Activated CD4-positive, alpha-beta T cell treated with anti-CD3 and anti-CD28 coated beads for 36 hours (primary cell): Measurements from ENCODE around the gene FCHSD2. TPM values are rescaled to one million over a fixed set of nuclear protein-coding genes. Genes with fewer than 3 reads are reported as not detected.
A peak's percentile ranks its signal among the peaks of the same experiment; 100 is the strongest.
"Not testable (repeated sequence)": the region's sequence is repeated elsewhere in the genome, so short reads cannot be mapped to it uniquely, and the experiment has no call there.

Source experiments
- ATAC-seq: fragments of 200-7000 bp; cut with Tn5 transposase; one replicate; pipeline ENCODE4 v1.10.0; 2021; ENCODE audit warnings: mild to moderate bottlenecking, moderate library complexity
- CTCF ChIA-PET: fragments of 350-600 bp; sonication (Branson Sonifier 250); formaldehyde crosslinking; loops from one replicate; lab custom pipeline; 2021; ENCODE audit warnings: antibody characterized with exemption; lab: Charles Lee
- POLR2A ChIA-PET: fragments of 350-600 bp; sonication (Branson Sonifier 250); formaldehyde crosslinking; loops from one replicate; lab custom pipeline; 2021; ENCODE audit warnings: antibody characterized with exemption, inconsistent platforms; lab: Charles Lee
- DNase-seq: peaks from one replicate; pipeline ENCODE4 v3.0.0-alpha.2; 2020
- H3K27ac Mint-ChIP-seq: one replicate; pipeline ENCODE4 v1.8.0; 2021; ENCODE audit warnings: mixed read lengths
- H3K27me3 Mint-ChIP-seq: one replicate; pipeline ENCODE4 v1.8.0; 2021; ENCODE audit warnings: mixed read lengths
- H3K36me3 Mint-ChIP-seq: one replicate; pipeline ENCODE4 v1.8.0; 2021; ENCODE audit warnings: low read depth, mixed read lengths
- H3K4me1 Mint-ChIP-seq: one replicate; pipeline ENCODE4 v1.8.0; 2021; ENCODE audit warnings: mixed read lengths
- H3K4me3 Mint-ChIP-seq: one replicate; pipeline ENCODE4 v1.8.0; 2021; ENCODE audit warnings: mild to moderate bottlenecking, moderate library complexity, mixed read lengths
- H3K9me3 Mint-ChIP-seq: one replicate; pipeline ENCODE4 v1.8.0; 2021; ENCODE audit warnings: low read depth, mixed read lengths
- intact Hi-C, 2 experiments: fragments of 100-400 bp; cut with DNase I in 1 of 2; cut with micrococcal nuclease in 1 of 2; formaldehyde crosslinking; loops; one replicate each; pipeline versions ENCODE4 v1.14.2 to v1.15.1; 2022 to 2024; cut with DNase I, micrococcal nuclease
- total RNA-seq, 2 experiments: library from RNA; stranded (reverse); gene quantifications; one replicate each; pipeline ENCODE4 v1.2.3, GENCODE V29; 2021

FCHSD2 gene
- total RNA-seq, 2 experiments from 2014 or later, result 24.1 to 24.7 TPM

GRCh38 chr11:73034331-73034730 is 107.8 kb downstream of the FCHSD2 start:
- intact Hi-C loops, result loop anchor here (1.0 to 2.0 kb wide), 4 partner anchors 64 to 108 kb away; partner anchors contain the start of gene FCHSD2 (in 1 of the 2)
- ATAC-seq (peak; percentile 91), DNase-seq (no peak)
- ChIA-PET CTCF (interaction anchor here (0.7 to 1.5 kb wide), 5 partner anchors 10 to 156 kb away, joined by 3 to 5 read pairs (median 4); no protein-coding TSS in a partner anchor), POLR2A (interaction anchor here (0.7 kb wide), 1 partner anchor 20 kb away, joined by 3 read pairs; no protein-coding TSS in a partner anchor)
- Mint-ChIP-seq H3K36me3 (no peaks in the 10 kb centered on the region), H3K27me3 (no peaks in the 10 kb centered on the region), H3K27ac (peak overlapping the region; percentile 72), H3K4me1 (peaks cover 35% of the 10 kb centered on the region), H3K4me3 (peak overlapping the region; percentile 26), H3K9me3 (no peaks in the 10 kb centered on the region)

DNA sequence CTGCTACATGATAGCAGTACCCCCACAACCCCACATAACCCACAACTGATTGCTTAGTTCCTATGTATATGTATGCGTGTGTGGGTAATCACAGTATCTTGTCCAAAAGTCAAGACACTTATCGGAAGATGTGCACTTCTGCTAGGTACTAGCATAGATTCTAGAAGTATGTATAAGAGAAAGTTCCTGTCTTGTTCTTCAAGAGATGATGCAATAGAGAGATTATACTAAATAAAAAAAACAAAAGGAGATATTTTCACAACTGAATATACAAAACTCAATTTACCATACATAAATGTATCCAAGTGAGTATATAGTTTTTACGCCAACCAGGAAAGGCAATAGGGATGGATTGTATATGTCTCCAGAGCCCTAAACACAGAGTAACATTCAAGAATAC is 112.0 kb downstream of the FCHSD2 start:
- POLR2A ChIA-PET, result no interaction called here
- DNase-seq (no peak), ATAC-seq (no peak)
- H3K4me3 Mint-ChIP-seq, result no peak overlapping the region
- peaks cover 37% of the 10 kb centered on the region for H3K4me1 Mint-ChIP-seq
- H3K27ac Mint-ChIP-seq, result no peak overlapping the region
- no peaks in the 10 kb centered on the region for H3K27me3 Mint-ChIP-seq
- peaks cover 20% of the 10 kb centered on the region for H3K9me3 Mint-ChIP-seq
- H3K36me3 Mint-ChIP-seq, result peaks cover 20% of the 10 kb centered on the region
- intact Hi-C loops, result no loop called here
- CTCF ChIA-PET, result no interaction called here

GRCh38 chr11:73029403-73029802 is 112.7 kb downstream of the FCHSD2 start:
- DNase-seq, result no peak
- Mint-ChIP-seq H3K4me3 (no peak overlapping the region), H3K9me3 (peaks cover 26% of the 10 kb centered on the region), H3K27ac (no peak overlapping the region), H3K36me3 (peaks cover 27% of the 10 kb centered on the region), H3K4me1 (peaks cover 30% of the 10 kb centered on the region), H3K27me3 (no peaks in the 10 kb centered on the region)
- ChIA-PET CTCF (no interaction called here), POLR2A (interaction anchor here (0.6 kb wide), 1 partner anchor 46 kb away, joined by 3 read pairs; no protein-coding TSS in a partner anchor)
- intact Hi-C loops, result no loop called here
- no peak for ATAC-seq

GRCh38 chr11:73028611-73029010 is 113.5 kb downstream of the FCHSD2 start:
- H3K27ac Mint-ChIP-seq, result no peak overlapping the region
- peaks cover 35% of the 10 kb centered on the region for H3K36me3 Mint-ChIP-seq
- POLR2A ChIA-PET, result no interaction called here
- ATAC-seq (no peak), DNase-seq (no peak)
- no peaks in the 10 kb centered on the region for H3K27me3 Mint-ChIP-seq
- peaks cover 26% of the 10 kb centered on the region for H3K4me1 Mint-ChIP-seq
- CTCF ChIA-PET, result no interaction called here
- intact Hi-C loops, result no loop called here
- H3K9me3 Mint-ChIP-seq, result peaks cover 34% of the 10 kb centered on the region
- H3K4me3 Mint-ChIP-seq, result no peak overlapping the region

GRCh38 chr11:73027840-73028239 is 114.3 kb downstream of the FCHSD2 start:
- H3K4me3 Mint-ChIP-seq, H3K27me3 Mint-ChIP-seq, H3K27ac Mint-ChIP-seq, DNase-seq, ATAC-seq, POLR2A ChIA-PET, intact Hi-C loops, CTCF ChIA-PET: not testable (repeated sequence)
- Mint-ChIP-seq H3K9me3 (peaks cover 34% of the 10 kb centered on the region), H3K36me3 (peaks cover 38% of the 10 kb centered on the region), H3K4me1 (peaks cover 20% of the 10 kb centered on the region)

DNA sequence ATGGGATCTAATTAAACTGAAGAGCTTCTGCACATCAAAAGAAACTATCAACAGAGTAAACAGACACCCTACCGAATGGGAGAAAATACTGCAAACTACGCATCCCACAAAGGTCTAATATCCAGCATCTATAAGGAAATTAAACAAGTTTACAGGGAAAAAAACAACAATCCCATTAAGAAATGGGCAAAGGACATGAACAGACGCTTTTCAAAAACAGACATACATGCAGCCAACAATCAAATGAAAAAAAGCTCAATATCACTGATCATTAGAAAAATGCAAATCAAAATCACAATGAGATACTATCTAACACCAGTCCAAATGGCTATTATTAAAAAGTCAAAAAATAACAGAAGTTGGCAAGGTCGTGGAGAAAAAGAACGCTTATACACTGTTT is 117.5 kb downstream of the FCHSD2 start:
- H3K4me3 Mint-ChIP-seq, result no peak overlapping the region
- POLR2A ChIA-PET, result interaction anchor here (0.6 kb wide), 1 partner anchor 129 kb away, joined by 5 read pairs; no protein-coding TSS in a partner anchor
- CTCF ChIA-PET, result interaction anchor here (1.0 kb wide), 1 partner anchor 145 kb away, joined by 3 read pairs; no protein-coding TSS in a partner anchor
- DNase-seq (no peak), ATAC-seq (no peak)
- intact Hi-C loops, result no loop called here
- H3K36me3 Mint-ChIP-seq, result peaks cover 41% of the 10 kb centered on the region
- H3K4me1 Mint-ChIP-seq, result peaks cover 13% of the 10 kb centered on the region
- no peak overlapping the region for H3K27ac Mint-ChIP-seq
- no peaks in the 10 kb centered on the region for H3K27me3 Mint-ChIP-seq
- H3K9me3 Mint-ChIP-seq, result peaks cover 38% of the 10 kb centered on the region

DNA sequence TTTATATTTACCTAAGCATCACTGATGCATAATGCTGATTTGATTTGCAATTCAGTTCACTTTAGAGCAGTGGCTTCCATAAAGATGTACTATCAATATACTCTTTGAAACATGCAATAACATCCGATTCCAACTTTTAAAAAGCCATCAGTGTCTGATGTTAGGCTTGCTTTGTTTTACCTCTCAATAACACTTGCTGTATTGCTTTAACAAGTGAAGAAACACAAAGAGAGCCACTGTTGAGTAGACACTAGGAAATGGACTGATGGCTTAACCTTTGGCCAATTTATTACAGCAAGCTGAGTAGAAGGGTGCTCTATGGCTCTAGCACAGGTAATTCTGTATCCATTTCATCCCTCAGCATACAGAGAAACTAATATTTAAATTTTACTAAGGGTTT is 122.1 kb downstream of the FCHSD2 start:
- ATAC-seq (no peak), DNase-seq (no peak)
- intact Hi-C loops, result no loop called here
- H3K27me3 Mint-ChIP-seq, result no peaks in the 10 kb centered on the region
- peaks cover 20% of the 10 kb centered on the region for H3K36me3 Mint-ChIP-seq
- H3K9me3 Mint-ChIP-seq, result peaks cover 17% of the 10 kb centered on the region
- ChIA-PET POLR2A (no interaction called here), CTCF (interaction anchor here (0.5 to 1.1 kb wide), 2 partner anchors 85 to 122 kb away, joined by 3 to 4 read pairs; partner anchors contain the start of gene FCHSD2)
- peaks cover 2% of the 10 kb centered on the region for H3K4me1 Mint-ChIP-seq
- no peak overlapping the region for H3K4me3 Mint-ChIP-seq
- H3K27ac Mint-ChIP-seq, result no peak overlapping the region

DNA sequence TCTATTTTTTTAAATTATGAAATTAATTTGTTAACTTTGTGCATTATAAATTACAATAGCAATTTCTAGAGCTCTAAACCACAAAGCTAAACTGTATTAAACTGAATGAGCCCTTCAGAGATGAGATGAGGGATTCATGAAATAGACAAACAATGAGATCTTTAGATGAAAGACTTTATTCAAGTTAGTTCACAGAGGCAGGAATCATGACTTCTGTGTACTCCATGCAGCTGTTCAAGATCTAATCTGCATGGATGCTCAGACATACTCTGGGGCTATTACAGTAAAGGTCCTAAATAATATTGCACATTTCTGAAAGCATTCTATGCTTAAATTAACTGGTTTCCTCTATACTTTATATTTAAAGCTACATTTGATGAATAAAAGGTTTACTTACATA is 122.7 kb downstream of the FCHSD2 start:
- CTCF ChIA-PET, result interaction anchor here (0.5 to 1.1 kb wide), 2 partner anchors 85 to 123 kb away, joined by 3 to 4 read pairs; partner anchors contain the start of gene FCHSD2
- Mint-ChIP-seq H3K27ac (no peak overlapping the region), H3K27me3 (no peaks in the 10 kb centered on the region), H3K36me3 (peaks cover 15% of the 10 kb centered on the region), H3K4me3 (no peak overlapping the region), H3K9me3 (peaks cover 12% of the 10 kb centered on the region), H3K4me1 (peaks cover 2% of the 10 kb centered on the region)
- no peak for ATAC-seq
- intact Hi-C loops, result no loop called here
- no peak for DNase-seq
- POLR2A ChIA-PET, result no interaction called here

DNA sequence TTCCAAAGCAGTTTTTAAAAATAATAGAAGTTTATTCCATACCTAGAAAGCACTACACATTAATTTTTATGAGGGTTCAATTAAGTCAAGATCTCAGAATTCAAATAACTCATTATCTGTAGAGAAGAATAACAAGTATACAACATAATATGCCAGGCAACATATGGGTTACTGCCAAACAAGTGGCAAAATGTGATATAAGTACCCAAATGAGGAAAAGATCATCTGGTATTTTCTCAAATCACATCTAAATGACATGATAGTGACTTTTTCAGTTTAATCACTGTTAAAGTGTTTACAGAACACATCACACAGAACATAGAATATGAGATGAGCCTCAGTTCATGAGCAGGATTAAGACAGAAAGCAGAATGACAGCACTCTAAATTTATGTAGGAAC is 123.3 kb downstream of the FCHSD2 start:
- POLR2A ChIA-PET, result no interaction called here
- Mint-ChIP-seq H3K27me3 (no peaks in the 10 kb centered on the region), H3K36me3 (peaks cover 11% of the 10 kb centered on the region), H3K9me3 (peaks cover 6% of the 10 kb centered on the region), H3K4me1 (peaks cover 2% of the 10 kb centered on the region), H3K27ac (no peak overlapping the region), H3K4me3 (no peak overlapping the region)
- intact Hi-C loops, result no loop called here
- CTCF ChIA-PET, result interaction anchor here (1.1 kb wide), 1 partner anchor 86 kb away, joined by 4 read pairs; no protein-coding TSS in a partner anchor
- DNase-seq (no peak), ATAC-seq (no peak)

DNA sequence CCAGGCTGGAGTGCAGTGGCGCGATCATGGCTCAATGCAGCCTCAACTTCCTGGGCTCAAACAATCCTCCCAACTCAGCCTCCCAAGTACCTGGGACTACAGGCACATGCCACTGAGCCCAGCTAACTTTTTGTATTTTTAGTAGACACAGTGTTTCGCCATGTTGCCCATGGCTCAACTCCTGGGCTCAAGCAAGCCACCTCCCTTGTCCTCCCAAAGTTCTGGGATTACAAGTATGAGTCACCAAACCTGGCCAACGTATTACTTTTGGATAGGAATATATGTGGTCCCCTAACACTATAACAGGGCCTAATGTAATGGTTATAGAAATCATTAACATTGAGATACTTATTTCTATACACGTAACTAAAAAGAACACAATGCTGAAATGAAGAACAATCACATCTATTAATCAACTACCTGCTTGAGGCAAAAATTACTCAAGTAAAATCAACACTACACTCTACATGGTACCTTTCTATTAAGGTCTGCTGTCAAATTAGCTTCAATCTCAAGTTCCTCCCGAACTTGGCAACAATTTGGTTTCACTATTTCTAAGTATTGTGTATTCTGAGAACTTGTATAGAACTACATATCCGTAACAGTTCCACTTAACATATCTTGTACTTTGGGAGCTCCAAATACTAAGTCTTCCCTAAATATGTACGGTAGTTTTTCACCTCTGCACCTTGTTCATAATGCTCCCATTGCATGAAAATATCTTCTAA is 124.9 kb downstream of the FCHSD2 start:
- no peak for ATAC-seq
- no peak overlapping the region for H3K27ac Mint-ChIP-seq
- CTCF ChIA-PET, result interaction anchor here (0.6 kb wide), 1 partner anchor 125 kb away, joined by 3 read pairs; no protein-coding TSS in a partner anchor

GRCh38 chr11:73013021-73013420 is 129.1 kb downstream of the FCHSD2 start:
- Mint-ChIP-seq H3K9me3 (peaks cover 18% of the 10 kb centered on the region), H3K36me3 (peaks cover 34% of the 10 kb centered on the region), H3K27me3 (no peaks in the 10 kb centered on the region), H3K27ac (no peak overlapping the region), H3K4me3 (no peak overlapping the region), H3K4me1 (no peaks in the 10 kb centered on the region)
- intact Hi-C loops, result no loop called here
- POLR2A ChIA-PET, result no interaction called here
- ATAC-seq (no peak), DNase-seq (no peak)
- CTCF ChIA-PET, result no interaction called here

More for the DNA sequence above, 124.9 kb downstream of the FCHSD2 start:
- no peak for DNase-seq
- POLR2A ChIA-PET, result no interaction called here
- peaks cover 2% of the 10 kb centered on the region for H3K4me1 Mint-ChIP-seq
- intact Hi-C loops, result no loop called here
- peaks cover 12% of the 10 kb centered on the region for H3K36me3 Mint-ChIP-seq
- H3K9me3 Mint-ChIP-seq, result no peaks in the 10 kb centered on the region
- no peak overlapping the region for H3K4me3 Mint-ChIP-seq
- H3K27me3 Mint-ChIP-seq, result no peaks in the 10 kb centered on the region
